ENCODE data around the gene SLF2.

The SLF2 gene

DNA sequence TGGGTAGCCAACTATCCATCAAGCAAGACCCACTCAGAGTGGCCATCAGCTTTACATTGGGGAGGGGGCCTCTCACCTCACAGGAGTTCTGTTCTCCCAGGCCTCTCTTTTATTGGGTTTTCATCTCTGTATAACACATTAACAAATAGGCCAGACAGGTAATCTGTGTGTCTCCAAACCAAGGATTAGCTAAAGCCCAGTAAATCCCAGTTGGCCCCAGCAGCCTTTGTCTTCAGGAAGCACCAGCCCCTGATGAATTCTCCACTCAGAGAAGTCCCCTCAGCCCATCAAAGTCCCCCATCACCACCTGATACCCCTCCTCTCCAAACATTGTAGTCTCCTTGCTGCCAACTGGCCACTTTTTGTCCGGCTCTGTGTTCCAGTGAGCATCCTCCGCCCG, 16.9 kb upstream of the SLF2 start:
- no peak for DNase-seq (ENCODE audit: extremely low spot score)
- POLR2A ChIA-PET: no interaction called here
- CTCF ChIA-PET: interaction anchor here (0.8 to 1.3 kb wide), 2 partner anchors 19 to 25 kb away, joined by 3 to 7 read pairs; no protein-coding TSS in a partner anchor
- TF ChIP-seq CTCF (IDR thresholded peaks at IDR 0.05; ENCODE audit: control extremely low read depth, extremely low read depth, low read depth, missing control alignments): no peak

- TF ChIP-seq CTCF (IDR thresholded peaks at IDR 0.05; ENCODE audit: control extremely low read depth, extremely low read depth, low read depth, missing control alignments): no peak
- no peak for DNase-seq (ENCODE audit: extremely low spot score)
- ChIA-PET POLR2A (interaction anchor here (0.7 kb wide), 1 partner anchor 794 kb away, joined by 4 read pairs; no protein-coding TSS in a partner anchor), CTCF (interaction anchor here (0.8 to 1.3 kb wide), 2 partner anchors 9 to 335 kb away, joined by 3 to 5 read pairs; no protein-coding TSS in a partner anchor)
Observed at GRCh38 chr10:100896876-100897461, 15.8 kb upstream of the SLF2 start.

- no peak for DNase-seq (ENCODE audit: extremely low spot score)
- TF ChIP-seq CTCF (IDR thresholded peaks at IDR 0.05; ENCODE audit: control extremely low read depth, extremely low read depth, low read depth, missing control alignments): no peak
- ChIA-PET POLR2A (no interaction called here), CTCF (no interaction called here)
Observed at GRCh38 chr10:100897976-100898375, 14.8 kb upstream of the SLF2 start.

- POLR2A ChIA-PET: no interaction called here
- CTCF ChIA-PET: no interaction called here
- TF ChIP-seq CTCF (IDR thresholded peaks at IDR 0.05; ENCODE audit: control extremely low read depth, extremely low read depth, low read depth, missing control alignments): no peak
- DNase-seq (ENCODE audit: extremely low spot score): no peak
Observed at GRCh38 chr10:100899171-100899570, 13.6 kb upstream of the SLF2 start.

DNA sequence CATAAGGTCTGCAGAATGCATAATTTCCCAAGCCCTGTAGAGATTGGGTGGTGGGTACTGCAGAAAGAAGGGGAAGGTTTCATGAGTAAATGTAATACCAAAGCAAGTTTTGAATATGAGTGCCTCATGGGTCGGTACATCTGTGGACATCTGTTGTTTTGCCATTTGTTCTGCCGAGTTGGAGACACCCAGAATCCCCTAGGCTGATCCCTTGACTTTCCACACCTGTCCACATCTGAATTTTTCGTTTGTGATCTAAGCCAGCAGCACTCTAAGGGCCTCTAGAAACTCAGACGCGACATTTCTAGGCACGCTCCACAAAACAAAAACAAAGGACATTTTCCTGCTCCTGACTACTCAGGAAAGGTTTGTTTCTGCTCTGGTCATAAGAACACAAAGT, 11.7 kb upstream of the SLF2 start:
- DNase-seq (ENCODE audit: extremely low spot score): no peak
- ChIA-PET POLR2A (no interaction called here), CTCF (no interaction called here)
- no peak for TF ChIP-seq CTCF (IDR thresholded peaks at IDR 0.05; ENCODE audit: control extremely low read depth, extremely low read depth, low read depth, missing control alignments)

- TF ChIP-seq CTCF (IDR thresholded peaks at IDR 0.05; ENCODE audit: control extremely low read depth, extremely low read depth, low read depth, missing control alignments): no peak
- POLR2A ChIA-PET: no interaction called here
- DNase-seq (ENCODE audit: extremely low spot score): no peak
- CTCF ChIA-PET: interaction anchor here (0.9 to 2.2 kb wide), 2 partner anchors 9 to 141 kb away, joined by 3 to 7 read pairs; no protein-coding TSS in a partner anchor
Observed at GRCh38 chr10:100902622-100903021, 10.1 kb upstream of the SLF2 start.
